Measurements from ENCODE around the gene TNS1. TPM values are rescaled to one million over a fixed set of nuclear protein-coding genes. Genes with fewer than 3 reads are reported as not detected.

TNS1 gene
- total RNA-seq, 2 experiments from 2014 or later, result 0.15 to 0.61 TPM

GRCh38 chr2:217922101-217923006 lies 80.4 kb downstream of the TNS1 start:
- CTCF ChIA-PET, result interaction anchor here (1.5 kb wide), 1 partner anchor 133 kb away, joined by 3 read pairs; no protein-coding TSS in a partner anchor

GRCh38 chr2:217920879-217921603 lies 81.8 kb downstream of the TNS1 start:
- ChIA-PET CTCF (interaction anchor here (1.5 kb wide), 1 partner anchor 131 kb away, joined by 3 read pairs; no protein-coding TSS in a partner anchor), POLR2A (no interaction called here)

More at GRCh38 chr2:217922101-217923006, 80.4 kb downstream of the TNS1 start:
- POLR2A ChIA-PET, result no interaction called here

- ChIA-PET CTCF (interaction anchor here (0.6 kb wide), 1 partner anchor 169 kb away, joined by 3 read pairs; no protein-coding TSS in a partner anchor), POLR2A (no interaction called here)
Measured at GRCh38 chr2:217919781-217920351, 82.9 kb downstream of the TNS1 start.

GRCh38 chr2:217919204-217919603 lies 83.6 kb downstream of the TNS1 start:
- CTCF ChIA-PET, result no interaction called here
- POLR2A ChIA-PET, result no interaction called here

GRCh38 chr2:217918308-217919024 lies 84.3 kb downstream of the TNS1 start:
- POLR2A ChIA-PET, result no interaction called here
- CTCF ChIA-PET, result no interaction called here

GRCh38 chr2:217916504-217917254 lies 86.1 kb downstream of the TNS1 start:
- ChIA-PET POLR2A (no interaction called here), CTCF (no interaction called here)

- CTCF ChIA-PET, result no interaction called here
- POLR2A ChIA-PET, result no interaction called here
Measured at GRCh38 chr2:217915706-217916105, 87.1 kb downstream of the TNS1 start.

- ChIA-PET POLR2A (no interaction called here), CTCF (no interaction called here)
Measured at GRCh38 chr2:217914878-217915277, 87.9 kb downstream of the TNS1 start.

- ChIA-PET POLR2A (no interaction called here), CTCF (no interaction called here)
Measured at GRCh38 chr2:217914078-217914477, 88.7 kb downstream of the TNS1 start.

- ChIA-PET CTCF (no interaction called here), POLR2A (no interaction called here)
Measured at GRCh38 chr2:217913436-217913835, 89.4 kb downstream of the TNS1 start.

- ChIA-PET CTCF (no interaction called here), POLR2A (no interaction called here)
Measured at GRCh38 chr2:217912098-217913024, 90.4 kb downstream of the TNS1 start.

- POLR2A ChIA-PET, result no interaction called here
- CTCF ChIA-PET, result no interaction called here
Measured at GRCh38 chr2:217911283-217912097, 91.3 kb downstream of the TNS1 start.

- ChIA-PET POLR2A (no interaction called here), CTCF (no interaction called here)
Measured at GRCh38 chr2:217910875-217911212, 92.0 kb downstream of the TNS1 start.

GRCh38 chr2:217909156-217909820 lies 93.5 kb downstream of the TNS1 start:
- POLR2A ChIA-PET, result no interaction called here
- CTCF ChIA-PET, result no interaction called here

GRCh38 chr2:217908544-217908943 lies 94.3 kb downstream of the TNS1 start:
- CTCF ChIA-PET, result no interaction called here
- POLR2A ChIA-PET, result no interaction called here

- POLR2A ChIA-PET, result no interaction called here
- CTCF ChIA-PET, result no interaction called here
Measured at GRCh38 chr2:217907266-217907665, 95.5 kb downstream of the TNS1 start.

- CTCF ChIA-PET, result no interaction called here
Measured at GRCh38 chr2:217906798-217907197, 96.0 kb downstream of the TNS1 start.

More at GRCh38 chr2:217906798-217907197, 96.0 kb downstream of the TNS1 start:
- POLR2A ChIA-PET, result no interaction called here
